C4-2B (cell line): ENCODE results near the gene OSBPL7.

ENCODE experiments used
- H3K27ac ChIP-seq: fragments of 450-650 bp; 2 replicates; pipeline ENCODE4 v1.5.1; 2017
- ZFX ChIP-seq: fragments of 450-650 bp; IDR thresholded peaks from 2 replicates; pipeline ENCODE4 v1.6.1; 2017
- TF ChIP-seq, protein P1 (sequence below): fragments of 450-650 bp; conservative IDR thresholded peaks from 2 replicates; pipeline ENCODE4 v1.5.1; 2017; ENCODE audit warnings: mild to moderate bottlenecking

The OSBPL7 gene

DNA sequence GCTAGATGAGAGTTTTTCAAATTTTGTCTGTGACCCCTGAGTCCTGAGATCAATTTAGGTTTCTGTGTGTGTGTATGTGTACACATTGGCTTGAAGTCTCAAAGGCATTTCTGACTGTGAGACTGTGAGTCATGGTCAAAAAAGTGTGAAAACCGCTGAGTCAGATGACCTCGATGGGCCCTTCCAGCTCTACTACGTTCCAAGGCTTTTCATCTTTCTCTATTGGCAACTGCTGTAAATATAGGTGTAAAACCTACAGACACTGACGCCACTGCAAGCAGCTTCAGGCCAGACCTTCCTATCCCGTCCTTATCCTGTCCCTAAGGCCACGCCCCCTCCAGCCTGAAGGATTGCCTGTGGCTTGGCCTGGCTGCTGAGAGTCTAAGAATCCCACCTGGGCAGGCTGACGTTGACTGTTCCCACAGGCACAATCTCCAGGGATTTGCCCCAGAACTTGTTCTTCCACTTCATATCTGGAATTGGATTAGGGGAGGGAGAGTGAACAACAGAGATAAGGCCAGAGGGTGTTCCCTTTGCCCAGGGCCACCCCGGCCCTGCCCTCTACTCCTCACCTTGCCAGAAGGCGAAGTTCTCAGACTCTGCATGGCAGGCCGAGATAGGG is 11.3 kb downstream of the OSBPL7 start:
- H3K27ac ChIP-seq: peak overlapping the region; percentile 50

DNA sequence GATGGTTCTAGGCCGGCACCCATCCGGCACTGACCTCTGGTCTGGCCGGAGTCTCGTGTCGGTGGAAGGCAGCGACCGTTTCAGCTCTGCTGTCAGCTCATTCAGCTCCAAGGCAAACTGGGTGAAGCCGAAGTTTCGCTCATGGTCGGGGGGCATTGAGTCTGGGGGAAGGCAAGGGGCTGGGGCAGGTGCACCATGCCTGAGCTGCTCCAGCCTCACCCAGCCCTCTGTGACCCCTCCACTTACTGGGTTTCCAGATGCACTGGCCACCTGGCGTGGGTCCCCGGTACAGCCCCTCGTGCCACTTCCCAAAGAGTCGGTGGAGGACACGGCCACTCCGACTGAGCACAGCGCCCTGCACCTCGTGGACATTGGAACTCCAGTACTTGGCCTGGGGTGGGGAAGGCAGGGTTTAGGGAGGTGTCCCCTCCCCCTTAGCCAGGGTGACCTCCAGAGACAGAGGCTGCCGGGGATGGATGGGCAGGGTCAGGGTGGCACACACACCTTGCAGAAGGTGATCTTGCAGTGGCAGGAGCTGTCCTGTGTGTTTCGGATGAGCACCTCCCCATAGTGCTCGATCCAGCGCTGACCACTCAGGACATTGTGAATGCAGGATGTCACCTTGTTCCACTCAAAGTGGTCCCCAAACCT is 12.6 kb downstream of the OSBPL7 start:
- peak overlapping the region; percentile 50 for H3K27ac ChIP-seq
- TF ChIP-seq, protein P1, sequence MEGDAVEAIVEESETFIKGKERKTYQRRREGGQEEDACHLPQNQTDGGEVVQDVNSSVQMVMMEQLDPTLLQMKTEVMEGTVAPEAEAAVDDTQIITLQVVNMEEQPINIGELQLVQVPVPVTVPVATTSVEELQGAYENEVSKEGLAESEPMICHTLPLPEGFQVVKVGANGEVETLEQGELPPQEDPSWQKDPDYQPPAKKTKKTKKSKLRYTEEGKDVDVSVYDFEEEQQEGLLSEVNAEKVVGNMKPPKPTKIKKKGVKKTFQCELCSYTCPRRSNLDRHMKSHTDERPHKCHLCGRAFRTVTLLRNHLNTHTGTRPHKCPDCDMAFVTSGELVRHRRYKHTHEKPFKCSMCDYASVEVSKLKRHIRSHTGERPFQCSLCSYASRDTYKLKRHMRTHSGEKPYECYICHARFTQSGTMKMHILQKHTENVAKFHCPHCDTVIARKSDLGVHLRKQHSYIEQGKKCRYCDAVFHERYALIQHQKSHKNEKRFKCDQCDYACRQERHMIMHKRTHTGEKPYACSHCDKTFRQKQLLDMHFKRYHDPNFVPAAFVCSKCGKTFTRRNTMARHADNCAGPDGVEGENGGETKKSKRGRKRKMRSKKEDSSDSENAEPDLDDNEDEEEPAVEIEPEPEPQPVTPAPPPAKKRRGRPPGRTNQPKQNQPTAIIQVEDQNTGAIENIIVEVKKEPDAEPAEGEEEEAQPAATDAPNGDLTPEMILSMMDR: no peak
- TF ChIP-seq ZFX: no peak

More for the DNA sequence above, 11.3 kb downstream of the OSBPL7 start:
- TF ChIP-seq, protein P1: no peak
- TF ChIP-seq ZFX: no peak

DNA sequence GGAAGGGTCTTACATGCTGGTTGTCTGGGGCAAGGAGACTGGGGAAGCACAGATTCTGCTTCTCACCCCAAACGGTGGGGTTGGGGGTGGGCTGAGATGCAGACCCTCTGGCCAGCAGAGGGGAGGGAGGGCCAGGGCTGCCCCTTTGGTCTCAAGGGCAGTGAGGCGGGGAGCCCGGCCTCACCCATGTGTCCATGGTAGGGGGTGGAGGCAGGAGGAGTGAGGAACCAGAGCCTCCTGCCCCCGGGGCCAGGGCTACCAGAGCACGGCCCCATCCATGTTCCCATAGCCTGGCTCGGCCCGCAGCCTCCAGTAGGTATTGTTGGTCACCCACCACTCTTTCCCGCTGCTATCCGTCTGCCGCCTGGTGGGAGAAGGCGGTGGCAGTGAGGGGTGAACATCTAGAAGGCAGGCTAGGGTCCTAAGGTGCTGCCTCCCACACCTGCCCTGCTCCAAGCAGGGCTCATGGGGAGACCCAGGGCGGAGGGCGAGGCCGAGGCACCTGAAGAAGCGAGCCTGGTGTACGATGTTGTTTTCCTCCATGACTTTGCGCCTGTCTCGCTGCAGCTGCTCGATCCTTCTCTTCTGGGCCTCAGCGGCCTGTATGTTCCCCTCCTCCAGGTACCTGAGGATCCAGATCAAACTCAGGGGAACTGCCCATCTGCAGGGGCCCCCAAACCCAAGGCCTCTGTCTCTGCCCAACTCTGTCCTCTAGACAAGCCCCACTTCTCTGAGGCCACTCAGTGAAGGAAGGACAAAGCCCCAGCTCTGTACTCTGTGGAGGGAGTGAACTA is 13.4 kb downstream of the OSBPL7 start:
- TF ChIP-seq, protein P1: no peak
- TF ChIP-seq ZFX: no peak
- no peak overlapping the region for H3K27ac ChIP-seq

DNA sequence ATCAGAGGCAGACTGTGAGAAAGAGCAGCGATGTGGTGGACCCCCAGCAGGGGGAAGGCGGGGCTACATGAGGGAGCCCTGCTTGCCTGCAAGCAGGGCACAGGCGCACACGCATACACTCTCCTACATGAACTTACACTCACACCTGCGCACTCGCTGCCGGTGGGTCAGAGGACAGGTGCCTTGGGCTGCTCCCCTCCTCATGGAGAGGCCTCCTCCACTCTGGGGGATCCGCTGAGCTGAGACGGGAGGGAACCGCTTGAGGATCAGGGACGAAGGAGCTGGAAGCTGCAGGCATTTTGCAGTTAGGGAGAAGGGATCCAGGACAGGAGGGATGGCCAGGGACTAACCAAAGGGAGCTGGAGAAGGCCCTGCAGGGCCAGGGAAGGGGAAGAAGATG is 14.2 kb downstream of the OSBPL7 start:
- TF ChIP-seq, protein P1: no peak
- TF ChIP-seq ZFX: no peak
- H3K27ac ChIP-seq: no peak overlapping the region

DNA sequence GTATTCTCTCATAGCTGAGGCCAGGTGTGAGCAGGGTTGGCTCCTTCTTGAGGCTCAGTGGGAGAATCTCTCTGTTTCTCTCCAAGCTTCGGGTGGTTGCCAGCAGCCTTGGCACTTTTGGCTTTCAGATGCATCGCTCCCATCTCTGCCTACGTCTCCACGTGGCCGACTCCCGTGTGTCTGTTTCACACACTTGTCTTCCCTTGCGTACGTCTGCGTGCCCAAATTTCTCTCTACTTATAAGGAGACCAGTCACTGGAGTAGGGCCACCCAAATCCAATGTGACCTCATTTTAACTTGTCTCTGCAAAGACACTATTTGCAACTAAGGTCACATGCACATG is 14.7 kb downstream of the OSBPL7 start:
- TF ChIP-seq ZFX: no peak
- TF ChIP-seq, protein P1: no peak
- no peak overlapping the region for H3K27ac ChIP-seq

DNA sequence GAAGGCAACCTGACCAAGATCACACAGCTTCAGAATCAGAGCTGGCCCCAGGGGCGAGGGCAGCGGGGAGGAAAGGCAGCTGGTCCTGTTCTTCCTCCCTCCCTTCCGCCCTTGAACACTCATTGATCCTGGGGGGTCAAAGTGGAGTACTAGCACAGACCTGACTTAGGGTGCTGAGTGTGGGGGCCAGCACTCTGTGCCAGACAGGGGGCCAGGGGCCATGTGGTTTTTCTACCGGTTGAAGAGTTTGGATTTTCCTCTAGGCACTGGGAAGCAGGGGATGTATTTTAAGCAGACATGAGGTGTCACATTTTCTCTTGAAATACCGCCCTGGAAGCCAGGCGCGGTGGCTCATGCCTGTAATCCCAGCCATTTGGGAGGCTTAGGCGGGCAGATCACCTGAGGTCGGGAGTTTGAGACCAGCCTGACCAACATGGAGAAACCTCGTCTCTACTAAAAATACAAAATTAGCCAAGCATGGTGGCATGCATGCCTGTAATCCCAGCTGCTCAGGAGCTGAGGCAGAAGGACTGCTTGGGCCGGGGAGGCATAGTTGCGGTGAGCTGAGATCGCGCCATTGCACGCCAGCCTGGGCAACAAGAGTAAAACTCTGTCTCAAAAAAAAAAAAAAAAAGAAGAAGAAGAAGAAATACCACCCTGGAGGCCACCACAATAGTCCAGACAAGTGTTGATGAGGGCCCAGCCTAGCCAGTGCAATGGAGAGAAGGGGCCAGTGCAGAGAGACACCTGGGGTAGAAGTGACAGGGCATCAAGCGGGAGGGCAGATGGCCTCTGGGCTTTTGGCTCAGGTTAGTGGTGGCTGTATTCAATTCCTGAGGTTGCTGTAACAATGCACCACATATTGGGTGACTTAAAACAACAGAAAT is 15.3 kb downstream of the OSBPL7 start:
- no peak overlapping the region for H3K27ac ChIP-seq
- no peak for TF ChIP-seq ZFX
- TF ChIP-seq, protein P1: no peak
